ENCODE measurements around the gene PAFAH1B1.

The PAFAH1B1 gene

GRCh38 chr17:2712300-2713043 lies 119.0 kb downstream of the PAFAH1B1 start:
- Histone ChIP-seq H3K9ac (ENCODE audit: low read length) (peak overlapping the region; percentile 72), H3K4me1 (ENCODE audit: control insufficient read depth, low read depth, low read length) (peaks cover 7% of the 10 kb centered on the region), H3K79me1 (ENCODE audit: low read length) (peaks cover 10% of the 10 kb centered on the region), H3K27me3 (ENCODE audit: insufficient read depth, low read length, poor library complexity) (no peaks in the 10 kb centered on the region), H4K5ac (ENCODE audit: low read length) (no peak overlapping the region), H3K56ac (ENCODE audit: low read length) (peak overlapping the region; percentile 88), H3K4ac (ENCODE audit: low read depth, low read length) (no peak overlapping the region), H3K27ac (ENCODE audit: low read depth, low read length) (no peak overlapping the region), H2AK5ac (ENCODE audit: low read length) (no peak overlapping the region), H4K8ac (ENCODE audit: low read depth, low read length) (no peak overlapping the region), H3K4me3 (ENCODE audit: low read length) (no peak overlapping the region), H2BK15ac (replicated peaks; ENCODE audit: low read depth) (no peak overlapping the region), H2BK120ac (ENCODE audit: low read depth, low read length) (no peak overlapping the region), H3K36me3 (ENCODE audit: control insufficient read depth, insufficient read depth, low read length) (no peaks in the 10 kb centered on the region), H3K79me2 (ENCODE audit: control insufficient read depth, insufficient read depth, low read length) (peaks cover 33% of the 10 kb centered on the region), H3K23ac (ENCODE audit: low read length) (no peak overlapping the region), H3K18ac (ENCODE audit: low read length) (no peak overlapping the region), H2BK5ac (ENCODE audit: low read length) (no peak overlapping the region), H3K4me2 (ENCODE audit: low read length) (peak overlapping the region; percentile 54)
- no CpG with 5 or more reads among the region's 36 CpGs for WGBS (ENCODE audit: extremely low coverage, insufficient coverage, low lambda C conversion rate)
- no peak for DNase-seq

GRCh38 chr17:2713881-2714280 lies 120.4 kb downstream of the PAFAH1B1 start:
- no peak overlapping the region for H3K4me3 ChIP-seq (ENCODE audit: low read length)
- no peak overlapping the region for H3K23ac ChIP-seq (ENCODE audit: low read length)
- H2BK5ac ChIP-seq (ENCODE audit: low read length) = no peak overlapping the region
- H2AK5ac ChIP-seq (ENCODE audit: low read length) = no peak overlapping the region
- H3K4me1 ChIP-seq (ENCODE audit: control insufficient read depth, low read depth, low read length) = peaks cover 7% of the 10 kb centered on the region
- no peak overlapping the region for H2BK15ac ChIP-seq (replicated peaks; ENCODE audit: low read depth)
- no peak overlapping the region for H3K27ac ChIP-seq (ENCODE audit: low read depth, low read length)
- H3K4ac ChIP-seq (ENCODE audit: low read depth, low read length) = no peak overlapping the region
- H3K56ac ChIP-seq (ENCODE audit: low read length) = no peak overlapping the region
- no peak overlapping the region for H4K8ac ChIP-seq (ENCODE audit: low read depth, low read length)
- H2BK120ac ChIP-seq (ENCODE audit: low read depth, low read length) = no peak overlapping the region
- H3K18ac ChIP-seq (ENCODE audit: low read length) = no peak overlapping the region
- H3K79me2 ChIP-seq (ENCODE audit: control insufficient read depth, insufficient read depth, low read length) = peaks cover 20% of the 10 kb centered on the region
- peaks cover 7% of the 10 kb centered on the region for H3K79me1 ChIP-seq (ENCODE audit: low read length)
- H4K5ac ChIP-seq (ENCODE audit: low read length) = no peak overlapping the region
- H3K9ac ChIP-seq (ENCODE audit: low read length) = no peak overlapping the region
- no CpG with 5 or more reads among the region's 9 CpGs for WGBS (ENCODE audit: extremely low coverage, insufficient coverage, low lambda C conversion rate)
- no peaks in the 10 kb centered on the region for H3K27me3 ChIP-seq (ENCODE audit: insufficient read depth, low read length, poor library complexity)
- no peaks in the 10 kb centered on the region for H3K36me3 ChIP-seq (ENCODE audit: control insufficient read depth, insufficient read depth, low read length)
- DNase-seq = no peak
- H3K4me2 ChIP-seq (ENCODE audit: low read length) = no peak overlapping the region

DNA sequence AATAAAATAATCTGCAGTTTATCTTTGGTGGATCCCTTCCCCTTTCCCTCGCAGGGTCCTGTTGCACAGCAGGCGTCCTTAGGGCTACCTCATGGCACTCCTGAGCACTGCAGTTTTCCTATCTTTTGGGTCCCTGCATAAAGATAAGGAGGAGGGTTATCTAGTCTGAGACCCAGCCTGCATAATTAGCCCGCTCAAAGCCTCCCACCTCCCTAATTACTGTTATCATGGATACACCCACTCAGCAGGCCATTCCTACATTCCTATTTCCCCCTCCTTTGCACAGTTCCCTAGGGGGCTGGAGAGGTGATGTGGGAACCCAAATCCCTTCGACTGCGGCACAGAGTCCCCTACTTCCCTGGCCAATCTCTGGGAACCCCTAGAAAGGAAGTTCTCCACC lies 123.2 kb downstream of the PAFAH1B1 start:
- Histone ChIP-seq H2BK15ac (replicated peaks; ENCODE audit: low read depth) (no peak overlapping the region), H4K5ac (ENCODE audit: low read length) (no peak overlapping the region), H3K18ac (ENCODE audit: low read length) (no peak overlapping the region), H3K4me2 (ENCODE audit: low read length) (no peak overlapping the region), H3K27ac (ENCODE audit: low read depth, low read length) (no peak overlapping the region), H2BK5ac (ENCODE audit: low read length) (no peak overlapping the region), H3K4ac (ENCODE audit: low read depth, low read length) (no peak overlapping the region), H3K27me3 (ENCODE audit: insufficient read depth, low read length, poor library complexity) (no peaks in the 10 kb centered on the region), H2BK120ac (ENCODE audit: low read depth, low read length) (no peak overlapping the region), H3K79me1 (ENCODE audit: low read length) (no peaks in the 10 kb centered on the region), H3K56ac (ENCODE audit: low read length) (no peak overlapping the region), H2AK5ac (ENCODE audit: low read length) (no peak overlapping the region), H3K9ac (ENCODE audit: low read length) (no peak overlapping the region), H3K23ac (ENCODE audit: low read length) (no peak overlapping the region), H3K79me2 (ENCODE audit: control insufficient read depth, insufficient read depth, low read length) (no peaks in the 10 kb centered on the region), H3K4me3 (ENCODE audit: low read length) (no peak overlapping the region), H3K36me3 (ENCODE audit: control insufficient read depth, insufficient read depth, low read length) (no peaks in the 10 kb centered on the region), H3K4me1 (ENCODE audit: control insufficient read depth, low read depth, low read length) (peaks cover 2% of the 10 kb centered on the region), H4K8ac (ENCODE audit: low read depth, low read length) (no peak overlapping the region)
- no CpG with 5 or more reads among the region's 5 CpGs for WGBS (ENCODE audit: extremely low coverage, insufficient coverage, low lambda C conversion rate)
- peak; percentile 95 for DNase-seq

DNA sequence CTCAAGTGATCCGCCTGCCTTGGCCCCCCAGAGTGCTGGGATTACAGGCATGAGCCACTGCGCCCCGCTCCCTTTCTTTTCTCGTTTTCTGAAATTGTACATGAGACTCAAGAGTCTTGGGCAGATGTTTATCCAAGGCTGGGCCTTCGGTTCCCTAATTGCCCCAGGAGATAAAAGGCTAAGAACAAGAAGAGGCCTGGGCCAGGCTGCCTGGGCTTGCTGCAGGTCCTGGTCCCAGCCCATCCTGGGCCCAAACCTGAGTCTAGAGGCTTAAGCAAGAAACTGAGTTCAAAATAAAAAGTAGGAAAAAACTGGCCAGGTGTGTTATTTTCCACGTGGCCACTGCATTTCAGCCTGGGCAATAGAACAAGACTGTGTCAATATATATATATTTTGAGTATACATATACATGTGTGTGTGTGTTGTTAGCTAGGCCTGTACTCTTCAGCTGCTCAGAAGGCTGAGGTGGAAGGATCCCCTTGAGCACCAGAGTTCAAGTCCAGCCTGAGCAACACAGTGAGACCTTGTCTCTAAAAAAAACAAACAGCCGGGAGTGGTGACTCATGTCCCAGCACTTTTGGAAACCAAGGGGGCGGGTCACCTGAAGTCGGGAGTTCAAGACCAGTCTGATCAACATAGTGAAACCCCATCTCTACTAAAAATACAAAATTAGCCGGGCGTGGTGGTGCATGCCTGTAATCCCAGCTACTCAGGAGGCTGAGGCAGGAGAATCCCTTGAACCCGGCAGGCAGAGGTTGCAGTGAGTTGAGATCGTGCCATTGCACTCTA lies 124.9 kb downstream of the PAFAH1B1 start:
- Histone ChIP-seq H3K4me2 (ENCODE audit: low read length) (no peak overlapping the region), H3K9ac (ENCODE audit: low read length) (no peak overlapping the region), H3K23ac (ENCODE audit: low read length) (no peak overlapping the region), H2AK5ac (ENCODE audit: low read length) (no peak overlapping the region), H2BK120ac (ENCODE audit: low read depth, low read length) (no peak overlapping the region), H3K79me2 (ENCODE audit: control insufficient read depth, insufficient read depth, low read length) (no peaks in the 10 kb centered on the region), H3K79me1 (ENCODE audit: low read length) (no peaks in the 10 kb centered on the region), H4K5ac (ENCODE audit: low read length) (no peak overlapping the region), H3K18ac (ENCODE audit: low read length) (no peak overlapping the region), H2BK5ac (ENCODE audit: low read length) (no peak overlapping the region), H2BK15ac (replicated peaks; ENCODE audit: low read depth) (no peak overlapping the region), H3K4me3 (ENCODE audit: low read length) (no peak overlapping the region), H3K56ac (ENCODE audit: low read length) (no peak overlapping the region), H4K8ac (ENCODE audit: low read depth, low read length) (no peak overlapping the region), H3K4me1 (ENCODE audit: control insufficient read depth, low read depth, low read length) (peaks cover 2% of the 10 kb centered on the region), H3K27ac (ENCODE audit: low read depth, low read length) (no peak overlapping the region), H3K27me3 (ENCODE audit: insufficient read depth, low read length, poor library complexity) (no peaks in the 10 kb centered on the region), H3K4ac (ENCODE audit: low read depth, low read length) (no peak overlapping the region), H3K36me3 (ENCODE audit: control insufficient read depth, insufficient read depth, low read length) (no peaks in the 10 kb centered on the region)
- DNase-seq = no peak
- WGBS (ENCODE audit: extremely low coverage, insufficient coverage, low lambda C conversion rate) = no CpG with 5 or more reads among the region's 13 CpGs

DNA sequence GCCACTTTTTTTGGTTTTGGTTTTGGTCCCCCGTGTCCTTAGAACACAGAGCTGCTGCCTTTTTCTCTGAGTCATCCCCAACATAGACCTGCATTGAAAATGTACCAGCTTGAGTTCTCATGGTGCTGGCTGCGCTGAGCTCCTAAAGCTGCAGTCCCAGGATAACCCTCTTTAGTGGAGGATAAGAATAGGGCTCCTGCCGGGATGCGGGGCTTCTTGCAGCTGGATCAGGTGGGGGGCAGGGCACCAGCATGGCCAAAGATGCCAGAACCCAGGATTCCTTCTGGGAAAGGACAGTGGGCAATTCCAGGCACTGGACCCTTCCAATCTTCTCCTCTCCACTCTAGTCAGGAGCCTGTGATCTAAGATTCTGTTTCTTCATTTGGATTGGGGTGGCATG lies 126.4 kb downstream of the PAFAH1B1 start:
- Histone ChIP-seq H3K27me3 (ENCODE audit: insufficient read depth, low read length, poor library complexity) (no peaks in the 10 kb centered on the region), H3K36me3 (ENCODE audit: control insufficient read depth, insufficient read depth, low read length) (no peaks in the 10 kb centered on the region), H3K4me3 (ENCODE audit: low read length) (no peak overlapping the region), H3K4ac (ENCODE audit: low read depth, low read length) (no peak overlapping the region), H2BK15ac (replicated peaks; ENCODE audit: low read depth) (no peak overlapping the region), H4K5ac (ENCODE audit: low read length) (no peak overlapping the region), H2BK5ac (ENCODE audit: low read length) (no peak overlapping the region), H3K4me1 (ENCODE audit: control insufficient read depth, low read depth, low read length) (peaks cover 2% of the 10 kb centered on the region), H3K18ac (ENCODE audit: low read length) (no peak overlapping the region), H4K8ac (ENCODE audit: low read depth, low read length) (no peak overlapping the region), H3K27ac (ENCODE audit: low read depth, low read length) (no peak overlapping the region), H2BK120ac (ENCODE audit: low read depth, low read length) (no peak overlapping the region), H3K4me2 (ENCODE audit: low read length) (no peak overlapping the region), H3K9ac (ENCODE audit: low read length) (no peak overlapping the region), H3K79me1 (ENCODE audit: low read length) (no peaks in the 10 kb centered on the region), H3K56ac (ENCODE audit: low read length) (no peak overlapping the region), H3K23ac (ENCODE audit: low read length) (no peak overlapping the region), H3K79me2 (ENCODE audit: control insufficient read depth, insufficient read depth, low read length) (no peaks in the 10 kb centered on the region), H2AK5ac (ENCODE audit: low read length) (no peak overlapping the region)
- no peak for DNase-seq
- no CpG with 5 or more reads among the region's 4 CpGs for WGBS (ENCODE audit: extremely low coverage, insufficient coverage, low lambda C conversion rate)

All from mesendoderm (in vitro differentiated cells).